Thyroid gland (tissue), 4 donors: ENCODE measurements around the gene MAP3K7.

Experiments
- CTCF ChIP-seq, 6 experiments: fragments of 200-600 bp in 3 of 6; fragments of 450-650 bp in 3 of 6; sonication (generic) in 3 of 6; IDR thresholded peaks; one replicate each; pipeline ENCODE4 v1.5.1; 2016 to 2019; ENCODE audit warnings: antibody characterized with exemption in 6 of 6, mild to moderate bottlenecking in 2 of 6, inconsistent platforms in 1 of 6, moderate library complexity in 1 of 6
- POLR2A ChIP-seq, 2 donors: fragments of 450-650 bp; IDR thresholded peaks; one replicate each; pipeline ENCODE4 v1.6.1; 2017; ENCODE audit warnings: antibody characterized with exemption in 2 of 2, mild to moderate bottlenecking in 2 of 2, moderate library complexity in 1 of 2

- TF ChIP-seq CTCF (IDR thresholded peaks at IDR 0.05) (no peak), POLR2A (IDR thresholded peaks at IDR 0.05) (no peak)
These were observed 12.3 kb upstream of the MAP3K7 start for GRCh38 chr6:90599151-90599550.
